ENCODE measurements around the gene CHRDL2. TPM values are rescaled to one million over a fixed set of nuclear protein-coding genes. Genes with fewer than 3 reads are reported as not detected.
A peak's percentile ranks its signal among the peaks of the same experiment; 100 is the strongest.

The CHRDL2 gene
- total RNA-seq, 1 donor from 2014 or later = 1.2 TPM

- TF ChIP-seq, protein P1, sequence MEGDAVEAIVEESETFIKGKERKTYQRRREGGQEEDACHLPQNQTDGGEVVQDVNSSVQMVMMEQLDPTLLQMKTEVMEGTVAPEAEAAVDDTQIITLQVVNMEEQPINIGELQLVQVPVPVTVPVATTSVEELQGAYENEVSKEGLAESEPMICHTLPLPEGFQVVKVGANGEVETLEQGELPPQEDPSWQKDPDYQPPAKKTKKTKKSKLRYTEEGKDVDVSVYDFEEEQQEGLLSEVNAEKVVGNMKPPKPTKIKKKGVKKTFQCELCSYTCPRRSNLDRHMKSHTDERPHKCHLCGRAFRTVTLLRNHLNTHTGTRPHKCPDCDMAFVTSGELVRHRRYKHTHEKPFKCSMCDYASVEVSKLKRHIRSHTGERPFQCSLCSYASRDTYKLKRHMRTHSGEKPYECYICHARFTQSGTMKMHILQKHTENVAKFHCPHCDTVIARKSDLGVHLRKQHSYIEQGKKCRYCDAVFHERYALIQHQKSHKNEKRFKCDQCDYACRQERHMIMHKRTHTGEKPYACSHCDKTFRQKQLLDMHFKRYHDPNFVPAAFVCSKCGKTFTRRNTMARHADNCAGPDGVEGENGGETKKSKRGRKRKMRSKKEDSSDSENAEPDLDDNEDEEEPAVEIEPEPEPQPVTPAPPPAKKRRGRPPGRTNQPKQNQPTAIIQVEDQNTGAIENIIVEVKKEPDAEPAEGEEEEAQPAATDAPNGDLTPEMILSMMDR (IDR thresholded peaks at IDR 0.05) = no peak
These were observed 22.1 kb downstream of the CHRDL2 start for GRCh38 chr11:74709175-74709574.

GRCh38 chr11:74707602-74708510 lies 23.4 kb downstream of the CHRDL2 start:
- no peak for ATAC-seq
- Histone ChIP-seq H3K9me3 (no peaks in the 10 kb centered on the region), H3K4me1 (no peaks in the 10 kb centered on the region), H3K27me3 (ENCODE audit: low read depth) (no peaks in the 10 kb centered on the region), H3K36me3 (no peaks in the 10 kb centered on the region), H3K4me3 (no peak overlapping the region), H3K27ac (no peak overlapping the region)
- DNase-seq = no peak
- intact Hi-C loops (cut with DNase I) = no loop called here
- TF ChIP-seq, protein P1 (IDR thresholded peaks at IDR 0.05) = no peak

More at GRCh38 chr11:74709175-74709574, 22.1 kb downstream of the CHRDL2 start:
- H3K4me3 ChIP-seq = no peak overlapping the region
- H3K27me3 ChIP-seq (ENCODE audit: low read depth) = no peaks in the 10 kb centered on the region
- no peaks in the 10 kb centered on the region for H3K36me3 ChIP-seq
- no peaks in the 10 kb centered on the region for H3K9me3 ChIP-seq
- no peak overlapping the region for H3K27ac ChIP-seq
- intact Hi-C loops (cut with DNase I) = no loop called here
- no peak for ATAC-seq
- DNase-seq = no peak
- no peaks in the 10 kb centered on the region for H3K4me1 ChIP-seq

DNA sequence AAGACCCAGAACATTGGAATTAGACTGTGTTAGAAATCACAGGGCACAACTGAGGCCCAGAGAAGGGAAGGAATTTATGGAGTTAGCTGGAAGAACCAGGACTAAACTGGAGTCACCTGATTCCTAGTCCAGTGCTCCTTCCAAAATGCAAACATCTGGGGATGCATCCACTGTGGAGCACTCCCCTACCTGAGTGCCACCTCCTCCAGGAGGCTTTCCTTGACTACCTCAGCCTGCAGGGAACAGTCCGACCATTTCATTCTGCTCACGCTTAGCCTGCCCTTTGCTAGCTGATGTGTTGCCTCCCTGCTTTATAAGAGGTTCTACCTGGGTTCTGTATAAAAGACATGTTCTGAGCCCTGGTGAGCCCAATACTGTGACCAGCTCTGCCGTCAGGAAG lies 24.0 kb downstream of the CHRDL2 start:
- H3K27me3 ChIP-seq (ENCODE audit: low read depth) = no peaks in the 10 kb centered on the region
- no peaks in the 10 kb centered on the region for H3K9me3 ChIP-seq
- no peak overlapping the region for H3K4me3 ChIP-seq
- no peak for DNase-seq
- H3K4me1 ChIP-seq = no peaks in the 10 kb centered on the region
- intact Hi-C loops (cut with DNase I) = no loop called here
- no peak overlapping the region for H3K27ac ChIP-seq
- H3K36me3 ChIP-seq = no peaks in the 10 kb centered on the region
- ATAC-seq = no peak
- TF ChIP-seq, protein P1 (IDR thresholded peaks at IDR 0.05) = no peak

- no peaks in the 10 kb centered on the region for H3K9me3 ChIP-seq
- TF ChIP-seq, protein P1 (IDR thresholded peaks at IDR 0.05) = no peak
- H3K27me3 ChIP-seq (ENCODE audit: low read depth) = no peaks in the 10 kb centered on the region
- no peaks in the 10 kb centered on the region for H3K36me3 ChIP-seq
- ATAC-seq (no peak), DNase-seq (no peak)
- H3K4me3 ChIP-seq = no peak overlapping the region
- peaks cover under 1% of the 10 kb centered on the region for H3K4me1 ChIP-seq
- no peak overlapping the region for H3K27ac ChIP-seq
- intact Hi-C loops (cut with DNase I) = no loop called here
These were observed 28.0 kb downstream of the CHRDL2 start for GRCh38 chr11:74703211-74703610.

- TF ChIP-seq, protein P1 (IDR thresholded peaks at IDR 0.05) = peak; percentile 93
- ATAC-seq (peak; percentile 77 to 82), DNase-seq (peak; percentile 65)
- no peaks in the 10 kb centered on the region for H3K36me3 ChIP-seq
- H3K4me3 ChIP-seq = no peak overlapping the region
- no peaks in the 10 kb centered on the region for H3K9me3 ChIP-seq
- peaks cover 8% of the 10 kb centered on the region for H3K4me1 ChIP-seq
- no peaks in the 10 kb centered on the region for H3K27me3 ChIP-seq (ENCODE audit: low read depth)
- intact Hi-C loops (cut with DNase I) = no loop called here
- H3K27ac ChIP-seq = no peak overlapping the region
These were observed 28.7 kb downstream of the CHRDL2 start for GRCh38 chr11:74702383-74703007.
